UCSD-AML1 (cell line): ENCODE data around the gene GRAP2.
"Not testable (repeated sequence)": the region's sequence is repeated elsewhere in the genome, so short reads cannot be mapped to it uniquely, and the experiment has no call there.

Source experiments
- DNase-seq: peaks from one replicate; lab custom pipeline; 2025; ENCODE audit not compliant: unreplicated experiment; lab: John Stamatoyannopoulos, UW

The GRAP2 gene

DNA sequence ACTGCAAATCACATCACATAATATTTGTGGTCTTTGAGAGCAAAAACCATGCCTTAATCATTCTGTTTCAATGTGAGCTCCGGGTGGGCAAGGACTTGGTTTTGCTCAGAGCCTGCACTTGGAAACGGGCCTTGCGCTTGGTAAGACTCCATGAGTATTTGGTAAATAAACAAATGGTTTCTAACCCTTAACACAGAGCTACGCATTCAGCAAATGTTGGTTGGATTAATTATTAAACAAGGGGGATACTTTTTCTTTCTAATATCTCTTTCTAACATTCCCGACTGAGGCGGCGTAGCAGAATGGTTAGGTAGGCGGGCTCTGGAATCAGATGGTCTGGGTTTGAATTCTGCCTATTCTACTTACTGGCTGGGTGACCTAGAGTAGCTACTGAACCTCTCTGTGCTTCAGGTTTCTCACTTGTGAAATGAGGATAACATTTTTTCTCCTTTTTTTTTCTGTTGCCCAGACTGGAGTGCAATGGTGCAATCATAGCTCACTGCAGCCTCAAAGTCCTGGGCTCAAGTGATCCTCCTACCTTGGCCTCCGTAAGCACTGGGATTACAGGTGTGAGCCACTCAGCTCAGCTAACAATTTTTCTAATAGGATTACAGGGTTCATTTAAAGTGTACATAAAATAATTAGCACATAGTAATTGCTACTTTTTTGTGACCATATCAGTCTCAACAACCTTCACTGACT, 90.4 kb downstream of the GRAP2 start:
- no peak for DNase-seq

DNA sequence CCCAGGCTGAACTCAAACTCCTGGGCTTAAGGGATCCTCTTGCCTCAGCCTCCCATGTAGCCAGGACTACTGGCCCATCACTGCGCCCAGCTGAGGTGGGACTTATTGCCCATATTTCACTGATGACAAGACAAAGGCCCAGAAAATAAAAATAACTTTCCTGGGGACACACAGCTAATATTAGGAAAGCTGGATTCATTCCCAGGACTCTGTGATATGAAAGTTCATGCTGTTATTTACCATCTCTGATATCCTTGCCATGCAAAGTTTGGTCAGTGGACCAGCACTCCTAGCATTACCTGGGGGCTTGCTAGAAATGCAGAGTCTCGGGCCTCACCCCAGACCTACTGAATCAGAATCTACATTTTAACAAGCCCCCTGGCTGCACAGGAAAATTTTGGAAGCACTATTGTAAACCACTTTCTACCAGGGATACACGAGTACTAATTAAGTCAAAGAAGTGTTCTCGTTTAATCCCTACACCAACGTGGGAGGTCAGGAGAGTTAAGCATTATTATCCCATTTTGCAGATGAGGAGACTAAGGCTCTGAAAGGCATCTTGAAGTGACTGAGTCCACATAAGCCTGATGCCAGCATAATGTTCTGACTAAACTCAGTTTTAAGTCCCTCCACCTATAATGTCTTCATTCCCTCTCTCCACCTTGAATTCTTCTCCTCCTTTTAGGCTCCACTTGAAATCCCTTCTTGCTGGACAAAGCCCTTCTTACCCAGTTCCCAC, 91.4 kb downstream of the GRAP2 start:
- DNase-seq = no peak

DNA sequence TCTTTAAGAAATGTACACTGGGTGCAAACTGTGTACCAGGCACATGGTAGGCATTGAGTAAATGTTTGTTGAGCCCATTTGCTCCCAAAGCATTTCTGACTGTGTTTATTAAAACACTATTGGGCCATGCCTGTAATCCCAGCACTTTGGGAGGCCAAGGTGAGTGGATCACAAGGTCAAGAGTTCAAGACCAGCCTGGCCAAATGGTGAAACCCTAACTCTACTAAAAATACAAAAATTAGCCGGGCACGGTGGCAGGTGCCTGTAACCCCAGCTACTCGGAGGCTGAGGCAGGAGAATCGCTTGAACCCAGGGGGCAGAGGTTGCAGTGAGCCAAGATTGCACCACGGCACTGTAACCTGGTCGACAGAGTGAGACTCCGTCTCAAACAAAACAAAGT, 92.0 kb downstream of the GRAP2 start:
- not testable (repeated sequence) for DNase-seq

DNA sequence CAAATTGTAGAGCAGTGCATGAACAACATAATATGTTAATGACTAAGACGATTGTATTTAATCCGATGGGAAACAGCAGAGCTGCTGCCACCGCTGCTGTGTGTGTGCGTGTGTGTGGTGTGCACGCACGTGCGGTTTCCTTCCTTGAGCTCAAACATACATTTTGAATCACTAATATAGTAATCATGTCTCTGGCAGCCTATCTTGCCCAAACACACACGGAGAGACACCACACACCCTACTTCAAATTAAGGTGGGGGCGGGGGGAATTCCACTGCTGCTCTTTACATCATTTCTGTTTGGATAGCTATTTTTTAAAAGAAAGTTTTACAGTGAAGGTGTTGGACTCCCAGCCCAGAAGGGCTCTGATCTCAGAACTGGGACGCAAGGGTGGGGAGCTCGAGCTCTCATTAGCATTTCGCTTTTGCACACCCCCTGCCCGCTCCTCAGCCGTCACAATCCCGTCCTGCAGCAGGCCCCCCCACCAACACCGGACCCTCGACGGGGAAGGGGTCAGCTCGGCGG, 93.2 kb downstream of the GRAP2 start:
- no peak for DNase-seq

DNA sequence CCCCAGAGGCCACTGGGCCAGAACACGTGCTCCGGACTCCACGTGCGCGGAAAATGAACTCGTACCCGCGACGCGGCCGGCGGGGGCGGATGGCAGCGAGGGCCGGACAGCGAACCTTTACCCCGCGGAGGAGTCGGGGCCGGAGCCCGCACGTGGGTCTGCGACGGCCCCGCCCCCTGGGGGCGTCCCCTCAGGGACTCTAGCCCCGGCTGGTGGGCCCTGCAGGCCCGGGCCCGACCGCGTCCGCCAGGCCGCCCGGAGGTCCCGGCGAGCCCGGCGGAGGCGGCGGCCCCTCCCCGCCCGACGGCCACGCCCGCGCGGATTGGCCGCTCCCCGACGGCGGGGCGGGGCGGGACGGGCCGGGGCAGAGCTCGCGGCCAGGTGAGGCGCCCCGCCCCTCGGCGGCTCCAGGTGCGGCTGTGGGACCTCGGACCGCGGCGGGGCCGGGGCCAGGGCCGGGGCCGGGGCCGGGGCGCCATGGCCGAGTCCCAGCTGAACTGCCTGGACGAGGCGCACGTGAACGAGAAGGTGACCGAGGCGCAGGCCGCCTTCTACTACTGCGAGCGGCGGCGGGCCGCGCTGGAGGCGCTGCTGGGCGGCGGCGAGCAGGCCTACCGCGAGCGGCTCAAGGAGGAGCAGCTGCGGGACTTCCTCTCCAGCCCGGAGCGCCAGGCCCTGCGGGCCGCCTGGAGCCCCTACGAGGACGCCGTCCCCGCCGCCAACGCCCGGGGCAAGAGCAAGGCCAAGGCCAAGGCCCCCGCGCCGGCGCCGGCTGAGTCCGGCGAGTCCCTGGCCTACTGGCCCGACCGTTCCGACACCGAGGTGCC, 93.9 kb downstream of the GRAP2 start, which contains the start of gene FAM83F:
FAM83F (plus strand) TSS at position 389 of the 827 bp plus-strand sequence; CDS start at position 478, 89 bp downstream.
- DNase-seq = no peak

DNA sequence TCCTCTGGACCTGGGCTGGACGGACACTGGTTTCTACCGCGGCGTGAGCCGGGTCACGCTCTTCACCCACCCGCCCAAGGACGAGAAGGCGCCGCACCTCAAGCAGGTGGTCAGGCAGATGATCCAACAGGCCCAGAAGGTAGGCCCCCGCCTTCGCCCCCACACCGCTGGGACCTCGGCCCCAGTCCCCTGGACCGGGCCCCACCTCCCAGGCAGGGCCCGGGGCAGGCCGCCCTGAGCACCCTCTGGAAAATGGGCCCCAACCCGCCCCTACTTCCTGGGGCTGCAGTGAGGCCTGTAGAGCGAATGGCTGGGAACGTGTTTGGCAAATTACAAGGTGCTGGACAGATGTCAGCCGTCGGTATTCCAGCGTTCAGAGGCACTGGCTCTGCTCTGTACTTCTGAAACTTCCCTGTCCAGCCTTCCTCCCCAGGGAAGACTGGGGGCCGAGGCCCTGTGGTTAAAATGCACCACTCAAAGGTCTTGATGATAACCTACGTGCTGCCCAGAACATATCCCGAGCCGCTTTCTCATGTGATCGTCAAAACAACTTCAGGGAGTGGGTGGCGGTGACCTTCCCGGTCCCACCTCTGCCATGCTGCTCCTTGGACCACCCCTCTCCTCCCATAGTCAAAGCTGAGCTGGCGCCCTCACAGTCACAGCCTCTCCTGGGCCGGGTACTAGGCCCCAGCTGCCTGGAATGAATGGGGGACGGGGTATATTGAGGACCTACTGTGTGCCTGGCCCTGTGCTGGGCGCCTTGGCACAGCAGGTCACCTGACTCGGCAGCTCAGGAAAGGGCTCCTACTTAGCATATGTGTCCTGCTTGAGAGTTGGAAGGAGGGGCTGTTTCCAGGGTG, 94.7 kb downstream of the GRAP2 start:
- no peak for DNase-seq

DNA sequence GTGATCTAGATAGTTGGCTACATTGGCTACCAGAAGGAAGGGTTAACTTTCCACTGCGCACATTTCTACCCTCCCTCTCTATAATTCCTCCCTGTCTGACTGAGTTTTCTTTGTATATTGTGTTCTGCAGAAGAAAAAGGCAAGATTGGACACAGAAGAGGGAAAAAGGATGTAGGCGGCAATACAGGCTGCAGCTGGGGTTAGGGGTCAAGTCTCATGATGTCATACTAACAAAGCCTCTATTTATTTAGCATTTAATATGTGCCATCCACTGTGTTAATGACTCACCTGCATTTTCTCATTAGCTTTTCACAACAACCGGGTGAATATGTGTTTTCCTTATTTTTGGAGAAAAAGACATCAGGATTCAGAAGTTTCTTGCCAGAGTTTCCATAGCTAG, 95.8 kb downstream of the GRAP2 start:
- DNase-seq = no peak

DNA sequence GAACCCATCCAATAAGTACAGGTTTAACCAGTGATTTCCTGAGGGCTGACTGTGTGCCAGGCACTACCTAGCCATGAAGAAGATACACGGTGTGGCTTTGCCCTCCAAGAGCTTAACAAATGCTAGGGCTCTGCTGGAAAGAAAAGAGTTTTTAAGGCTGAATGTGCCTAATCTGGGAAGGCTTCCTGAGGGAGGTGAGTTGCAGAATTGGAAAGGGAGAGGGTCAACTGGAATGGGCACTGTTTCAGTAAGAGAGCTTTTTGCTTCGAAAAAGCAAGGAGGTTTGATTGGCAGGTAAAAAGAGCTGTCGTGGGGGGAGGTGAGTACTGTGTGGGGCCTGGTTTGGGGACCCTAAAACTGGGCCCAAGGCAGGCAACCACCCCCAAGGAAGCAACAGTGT, 96.5 kb downstream of the GRAP2 start:
- DNase-seq = no peak

DNA sequence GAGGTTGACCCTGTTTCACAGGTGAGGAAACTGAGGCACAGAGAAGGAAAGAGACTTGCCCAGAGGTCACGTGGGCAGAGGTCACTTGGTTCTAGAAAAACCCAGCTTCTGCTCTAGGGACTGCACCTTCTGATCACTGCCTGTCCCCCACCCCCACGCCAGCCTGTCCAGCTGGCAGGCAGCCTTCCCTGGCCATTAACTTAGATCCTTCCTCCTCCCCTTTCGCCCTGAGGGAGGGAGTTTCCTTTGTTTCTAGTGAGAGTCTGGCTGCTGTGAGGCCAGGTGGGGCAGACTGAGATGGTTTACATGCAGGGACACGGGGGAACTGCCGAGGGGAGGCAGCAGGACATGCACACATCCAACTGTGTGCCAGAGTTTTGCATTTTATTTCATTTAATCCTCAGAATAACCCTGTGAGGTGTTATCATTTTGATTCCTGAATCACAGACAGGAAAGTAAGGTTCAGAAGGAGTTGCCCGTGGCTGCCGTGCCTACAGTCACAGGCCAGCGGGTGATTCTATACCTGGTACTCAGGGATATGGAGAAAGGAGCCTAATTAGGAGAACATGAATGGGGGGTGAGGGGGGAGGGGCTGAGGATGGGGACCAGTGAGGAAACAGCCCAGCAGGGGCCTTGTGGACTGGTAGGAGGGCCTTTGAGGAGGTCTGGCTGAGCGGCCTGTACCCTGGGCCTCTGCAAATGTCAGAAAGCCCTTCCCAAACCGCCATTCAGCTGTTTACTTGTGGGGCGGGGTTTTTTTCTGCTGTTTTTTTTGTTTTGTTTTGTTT, 97.2 kb downstream of the GRAP2 start:
- no peak for DNase-seq

DNA sequence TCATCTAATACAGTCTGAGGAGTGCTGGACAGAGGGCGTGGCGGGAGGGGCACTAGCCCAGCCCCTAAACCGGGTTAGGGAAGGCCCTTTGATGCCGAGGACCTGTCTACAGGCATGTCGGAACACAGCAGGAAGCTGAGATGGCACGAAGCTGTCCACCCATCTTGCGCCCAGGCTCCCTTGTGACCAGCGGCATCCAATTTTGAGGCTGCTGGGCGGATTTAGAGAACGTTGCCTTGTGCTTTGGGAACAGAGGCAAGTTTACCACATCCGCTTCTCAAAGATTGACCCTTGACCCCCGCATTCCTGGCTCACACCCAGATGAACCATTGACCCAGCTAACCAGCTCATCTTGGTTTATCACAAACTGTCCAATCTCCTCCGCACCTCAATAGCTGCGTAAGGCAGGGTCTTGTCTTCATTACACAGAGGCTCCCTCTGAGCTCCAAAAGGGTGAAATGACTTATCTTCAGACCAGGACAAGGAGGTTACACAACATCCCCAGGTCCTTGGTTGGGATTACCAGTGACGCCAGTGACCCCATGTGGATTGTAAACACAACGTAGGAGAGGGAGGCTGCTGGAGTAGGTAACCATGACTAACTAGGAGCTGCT, 98.4 kb downstream of the GRAP2 start:
- no peak for DNase-seq

DNA sequence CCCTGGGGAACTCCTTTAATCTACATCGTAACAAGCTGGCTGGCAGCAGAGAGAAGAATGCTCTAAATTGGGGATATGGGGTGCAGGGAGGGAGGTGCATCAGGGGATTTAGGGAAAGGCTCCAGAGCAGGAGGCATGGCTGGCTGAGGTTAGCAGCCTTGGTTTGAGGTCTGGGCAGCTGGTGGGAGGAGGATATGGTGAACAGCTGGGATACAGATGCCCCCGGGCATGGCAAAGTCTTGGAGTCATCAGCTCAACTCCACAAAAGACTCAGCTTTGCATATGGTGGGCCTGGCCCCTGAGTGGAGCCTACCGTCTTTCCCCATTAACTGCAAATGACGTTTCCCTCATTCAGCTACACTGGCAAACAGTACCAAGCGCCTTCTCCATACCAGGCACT, 99.3 kb downstream of the GRAP2 start:
- no peak for DNase-seq

DNA sequence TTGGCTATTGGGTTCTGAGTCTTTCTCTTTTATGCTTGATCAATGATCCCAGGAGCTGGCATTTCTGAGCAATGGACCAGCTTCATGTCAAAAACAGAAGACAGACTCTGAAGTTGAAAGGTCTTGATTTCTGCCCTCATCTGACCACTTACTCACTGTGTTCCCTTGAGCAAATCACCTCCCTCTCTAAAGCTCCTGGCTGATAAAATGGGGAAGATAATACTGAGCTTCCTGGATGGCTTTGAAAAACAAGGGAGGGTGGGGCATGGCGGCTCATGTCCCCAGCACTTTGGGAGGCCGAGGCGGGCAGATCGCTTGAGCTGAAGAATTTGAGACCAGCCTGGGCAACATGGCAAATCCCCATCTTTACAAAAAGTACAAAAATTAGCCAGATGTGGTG, 100.2 kb downstream of the GRAP2 start:
- DNase-seq = no peak

DNA sequence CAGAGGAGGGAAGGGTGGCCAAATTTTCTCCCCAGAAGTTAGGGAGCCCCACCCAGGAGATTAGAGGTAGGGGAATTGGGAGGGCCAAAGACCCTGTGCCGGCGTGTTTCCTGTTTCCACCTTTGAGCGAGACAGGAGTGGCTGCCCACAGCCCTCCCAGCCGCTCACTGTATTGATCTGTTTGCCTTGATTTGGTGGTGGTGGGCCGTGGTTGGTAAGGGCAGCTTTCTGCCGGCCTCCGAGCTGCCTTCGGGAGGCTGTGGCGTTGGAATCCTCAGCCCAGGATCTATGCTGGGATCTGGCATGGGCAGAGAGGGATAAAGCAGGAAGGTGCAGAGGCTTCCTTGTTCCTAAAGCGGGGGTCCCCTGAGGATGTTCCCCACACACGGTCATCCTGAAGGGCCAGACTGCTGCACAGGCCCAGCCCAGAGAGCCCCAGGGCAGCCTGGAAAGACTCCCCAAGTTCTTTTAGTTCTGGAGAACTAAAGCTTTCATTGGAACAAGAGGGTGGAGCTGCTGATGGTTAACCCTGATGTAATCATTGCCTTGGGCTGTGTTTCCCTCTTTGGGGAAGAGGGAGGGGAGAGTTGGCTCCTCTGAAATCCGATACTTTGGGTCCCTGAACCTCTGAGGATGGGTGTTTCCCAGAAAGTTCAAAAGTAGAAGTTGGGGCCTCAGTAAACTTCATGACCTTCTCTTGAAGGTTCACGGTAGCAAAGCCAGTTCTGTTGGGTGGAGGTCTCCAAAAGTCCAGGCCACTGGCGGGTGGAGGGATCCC, 101.1 kb downstream of the GRAP2 start:
- DNase-seq = no peak

DNA sequence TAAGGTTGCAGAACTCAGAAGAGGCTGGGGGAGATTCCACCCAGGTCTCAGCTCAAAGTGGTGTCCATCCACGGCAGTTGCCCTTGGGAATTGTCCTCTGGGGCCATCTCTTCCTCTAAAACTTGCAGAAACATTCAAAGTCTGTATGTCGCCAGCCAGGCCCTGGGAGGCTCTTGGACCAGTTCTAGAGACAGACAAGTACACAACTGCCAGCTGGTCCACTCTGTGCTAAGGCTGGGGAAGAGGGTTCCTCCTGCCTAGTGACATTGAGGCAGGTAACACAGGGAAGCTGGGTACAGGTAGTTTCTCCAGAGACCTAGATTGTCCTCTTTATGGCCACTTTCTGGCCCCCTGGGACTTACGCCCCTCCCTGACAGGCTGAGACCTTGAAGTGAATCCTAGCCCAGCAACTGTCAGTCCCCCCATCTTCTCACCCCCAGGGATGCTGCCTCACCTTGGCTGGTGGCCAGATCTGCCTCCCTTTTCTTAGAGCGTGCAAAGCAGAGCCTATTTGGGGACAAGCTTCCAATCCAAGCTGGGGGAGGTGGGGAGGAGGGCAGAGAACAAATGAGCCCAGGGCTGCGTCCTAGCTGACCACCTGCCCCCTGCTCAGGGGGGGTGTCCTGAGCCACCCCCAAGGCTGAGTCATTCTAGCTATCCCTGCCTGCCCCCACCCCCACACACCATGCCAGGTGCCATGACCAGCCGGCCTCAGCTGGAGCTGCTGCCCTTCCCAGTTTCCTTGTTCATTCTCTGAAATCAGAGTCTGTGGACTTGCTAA, 102.2 kb downstream of the GRAP2 start:
- DNase-seq = no peak

DNA sequence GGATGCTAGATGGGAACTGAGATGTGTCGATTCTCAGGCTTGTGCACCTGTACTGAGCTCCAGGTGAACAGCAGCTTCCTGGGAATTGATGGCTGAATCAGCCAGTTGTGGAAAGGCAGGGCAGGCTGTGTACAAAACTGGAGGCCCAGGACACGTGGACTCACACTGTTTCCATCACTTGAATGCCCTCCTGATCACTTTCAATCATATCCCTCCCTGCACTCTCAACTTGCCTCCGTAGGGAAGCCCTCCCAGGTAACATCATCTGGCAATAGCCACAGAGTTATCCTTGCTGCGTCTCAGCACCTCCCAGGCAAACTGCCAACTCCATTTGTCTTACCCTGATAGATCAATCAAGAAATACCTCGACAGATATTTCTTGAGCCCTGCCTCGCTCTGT, 104.0 kb downstream of the GRAP2 start:
- no peak for DNase-seq

DNA sequence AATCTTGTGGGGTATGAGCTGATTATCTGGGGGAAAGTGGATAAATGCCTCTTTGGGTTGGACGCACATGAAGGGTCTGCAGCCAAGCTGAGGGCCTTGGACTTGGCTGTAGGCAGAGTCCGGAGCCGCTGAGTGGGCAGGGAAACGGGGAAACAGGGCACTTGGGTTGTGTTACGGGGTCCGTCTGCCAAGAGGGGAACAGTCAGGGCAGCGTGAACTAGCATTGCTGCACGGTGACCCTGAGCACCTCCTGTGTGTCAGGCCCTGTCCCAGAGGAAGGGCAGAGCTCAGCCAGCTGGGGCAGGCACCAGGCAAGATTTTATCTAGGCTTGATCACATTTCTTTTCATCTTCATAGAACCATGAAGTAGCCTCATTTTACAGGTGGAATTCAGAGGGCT, 105.8 kb downstream of the GRAP2 start:
- no peak for DNase-seq

DNA sequence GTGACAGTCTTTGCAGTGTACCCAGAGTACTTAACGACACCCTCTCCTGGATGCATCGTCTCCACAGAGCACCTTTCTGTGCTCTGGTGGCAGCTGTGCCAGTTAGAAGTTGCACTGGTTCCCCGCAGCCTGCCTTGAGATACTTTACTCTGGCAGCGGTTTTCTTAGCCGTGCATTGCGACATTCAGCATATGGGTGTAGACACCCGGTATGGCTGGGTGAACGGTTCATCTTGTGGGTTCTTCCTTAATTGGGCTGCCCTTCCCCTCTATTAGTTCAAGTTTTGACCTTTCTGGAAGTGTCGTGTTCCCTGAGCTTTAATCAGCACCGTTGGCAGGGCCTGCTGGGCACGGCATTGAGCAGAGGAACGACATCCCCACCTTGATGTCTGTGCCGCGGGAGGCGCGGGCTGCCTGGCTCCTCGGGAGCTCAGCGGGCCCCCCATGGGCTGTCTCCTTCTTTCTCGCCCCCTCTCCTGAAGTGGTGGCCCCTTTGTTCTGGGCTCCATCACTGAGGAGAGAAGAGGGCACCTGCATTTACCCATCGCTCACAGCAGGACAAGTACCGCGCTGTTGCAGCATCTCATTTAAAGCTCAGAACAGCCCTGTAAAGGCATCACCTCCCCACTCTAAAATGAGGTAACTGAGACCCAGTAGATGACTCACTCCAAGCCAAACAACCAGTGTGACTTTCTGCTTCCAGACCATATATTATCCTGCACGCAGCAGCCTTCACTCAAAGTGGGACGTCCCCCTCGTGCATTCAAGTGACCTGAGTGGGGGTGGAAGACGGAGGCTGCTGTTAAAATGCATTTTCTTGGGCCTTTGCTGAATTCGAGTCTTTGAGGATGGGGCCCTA, 107.2 kb downstream of the GRAP2 start:
- no peak for DNase-seq
